Medulla oblongata (tissue), 1 donor: ENCODE results near the gene TRIM44.
"Not testable (repeated sequence)": the region's sequence is repeated elsewhere in the genome, so short reads cannot be mapped to it uniquely, and the experiment has no call there.

ENCODE experiments used
- DNase-seq: peaks from one replicate; pipeline ENCODE4 v3.0.0-alpha.2; 2015; ENCODE audit errors: extremely low spot score

The TRIM44 gene

DNA sequence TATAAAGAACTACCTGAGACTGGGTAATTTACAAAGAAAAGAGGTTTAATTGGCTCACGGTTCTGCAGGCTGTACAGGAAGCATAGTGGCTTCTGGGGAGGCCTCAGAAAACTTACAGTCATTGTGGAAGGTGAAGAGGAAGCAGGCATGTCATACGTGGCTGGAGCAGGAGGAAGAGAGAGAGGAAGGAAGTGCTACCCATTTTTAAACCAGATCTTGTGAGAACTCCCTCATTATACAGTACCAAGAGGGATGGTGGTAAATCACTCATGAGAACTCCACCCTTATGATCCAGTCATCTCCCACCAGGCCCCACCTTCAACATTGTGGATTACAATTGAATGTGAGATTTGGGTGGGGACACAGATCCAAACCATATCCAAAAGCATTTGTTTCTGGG, 53.1 kb downstream of the TRIM44 start:
- not testable (repeated sequence) for DNase-seq

GRCh38 chr11:35717043-35717442, 54.5 kb downstream of the TRIM44 start:
- DNase-seq: no peak

- DNase-seq: no peak
Observed at GRCh38 chr11:35717520-35717919, 54.9 kb downstream of the TRIM44 start.

GRCh38 chr11:35721651-35722282, 59.2 kb downstream of the TRIM44 start:
- peak; percentile 80 for DNase-seq

- no peak for DNase-seq
Observed at GRCh38 chr11:35722641-35723040, 60.1 kb downstream of the TRIM44 start.

DNA sequence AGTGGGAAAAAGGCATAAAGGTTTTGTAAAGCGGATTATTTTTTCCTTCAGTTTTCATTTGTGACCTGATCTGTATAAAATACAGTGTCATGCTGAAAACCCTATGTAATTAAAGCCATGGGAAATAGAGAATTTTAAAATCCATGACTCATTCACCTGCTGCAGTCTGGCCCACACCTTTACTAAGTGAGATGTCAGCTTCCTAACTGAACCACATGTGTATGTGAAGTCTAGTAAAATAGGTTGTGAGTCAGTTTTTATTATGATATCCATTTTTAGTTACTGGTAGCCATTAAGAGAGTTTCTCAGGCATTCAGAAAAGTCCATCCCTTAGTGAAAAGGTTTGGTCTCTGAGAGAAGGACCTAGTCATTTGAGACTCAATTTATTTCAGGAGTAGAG, 60.9 kb downstream of the TRIM44 start:
- DNase-seq: no peak

- no peak for DNase-seq
Observed at GRCh38 chr11:35723913-35724312, 61.3 kb downstream of the TRIM44 start.

GRCh38 chr11:35725885-35726284, 63.3 kb downstream of the TRIM44 start:
- no peak for DNase-seq

GRCh38 chr11:35727140-35727539, 64.6 kb downstream of the TRIM44 start:
- DNase-seq: no peak

GRCh38 chr11:35730254-35730653, 67.7 kb downstream of the TRIM44 start:
- DNase-seq: no peak

DNA sequence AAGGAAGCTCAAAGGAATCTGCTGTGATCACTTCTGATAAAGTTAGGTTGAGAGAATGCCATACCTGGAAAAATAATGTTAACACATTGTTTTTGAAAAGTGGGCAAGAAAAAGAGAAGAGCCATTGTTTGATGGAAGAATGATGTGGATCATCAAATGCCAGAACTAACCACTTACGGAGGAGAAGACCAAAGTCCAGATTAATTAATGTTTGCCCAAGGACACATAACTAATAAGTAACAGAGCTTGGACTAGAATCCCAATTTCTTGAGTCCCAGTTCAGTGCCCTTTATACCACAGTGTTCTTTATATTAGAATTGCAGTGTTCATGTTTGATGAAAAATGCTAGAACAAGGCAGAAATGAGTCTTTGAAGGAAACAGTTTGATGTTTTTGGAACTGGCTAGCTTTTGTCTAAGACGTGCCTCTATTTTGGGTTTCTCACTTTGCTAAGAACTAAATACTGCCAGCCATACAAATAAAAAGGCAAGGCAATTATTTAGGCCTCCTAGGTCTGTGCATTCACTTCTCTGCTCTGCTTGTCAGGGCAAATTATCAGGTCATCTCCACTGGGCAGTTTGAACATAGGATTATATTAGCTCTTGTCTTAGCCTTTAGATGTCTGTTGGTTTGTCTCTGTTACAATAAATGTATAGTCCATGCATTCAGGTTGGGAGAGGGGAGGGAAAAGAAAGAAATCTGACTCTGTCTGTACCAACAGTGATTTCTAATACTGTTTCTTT, 72.3 kb downstream of the TRIM44 start:
- DNase-seq: no peak

DNA sequence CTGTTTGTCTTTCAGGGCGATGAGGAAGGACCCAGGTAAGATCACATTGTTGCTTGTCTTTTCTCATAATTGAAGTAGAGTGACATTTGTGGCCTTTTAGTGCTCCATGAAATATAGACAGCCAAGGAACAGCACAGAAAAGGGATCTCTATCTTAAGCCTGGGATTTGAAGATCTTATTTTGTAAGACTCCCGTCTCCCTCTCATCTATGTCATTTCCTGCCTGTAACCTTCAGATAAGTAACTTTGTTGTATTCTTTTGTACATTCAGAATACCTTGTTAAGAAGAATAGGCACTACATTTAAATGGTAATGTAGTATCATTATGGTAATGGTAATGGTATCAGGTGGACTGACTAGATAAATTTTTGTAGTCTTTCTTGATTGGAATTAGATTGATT, 72.8 kb downstream of the TRIM44 start:
- no peak for DNase-seq

GRCh38 chr11:35735903-35736302, 73.3 kb downstream of the TRIM44 start:
- no peak for DNase-seq

GRCh38 chr11:35736952-35737351, 74.4 kb downstream of the TRIM44 start:
- no peak for DNase-seq

DNA sequence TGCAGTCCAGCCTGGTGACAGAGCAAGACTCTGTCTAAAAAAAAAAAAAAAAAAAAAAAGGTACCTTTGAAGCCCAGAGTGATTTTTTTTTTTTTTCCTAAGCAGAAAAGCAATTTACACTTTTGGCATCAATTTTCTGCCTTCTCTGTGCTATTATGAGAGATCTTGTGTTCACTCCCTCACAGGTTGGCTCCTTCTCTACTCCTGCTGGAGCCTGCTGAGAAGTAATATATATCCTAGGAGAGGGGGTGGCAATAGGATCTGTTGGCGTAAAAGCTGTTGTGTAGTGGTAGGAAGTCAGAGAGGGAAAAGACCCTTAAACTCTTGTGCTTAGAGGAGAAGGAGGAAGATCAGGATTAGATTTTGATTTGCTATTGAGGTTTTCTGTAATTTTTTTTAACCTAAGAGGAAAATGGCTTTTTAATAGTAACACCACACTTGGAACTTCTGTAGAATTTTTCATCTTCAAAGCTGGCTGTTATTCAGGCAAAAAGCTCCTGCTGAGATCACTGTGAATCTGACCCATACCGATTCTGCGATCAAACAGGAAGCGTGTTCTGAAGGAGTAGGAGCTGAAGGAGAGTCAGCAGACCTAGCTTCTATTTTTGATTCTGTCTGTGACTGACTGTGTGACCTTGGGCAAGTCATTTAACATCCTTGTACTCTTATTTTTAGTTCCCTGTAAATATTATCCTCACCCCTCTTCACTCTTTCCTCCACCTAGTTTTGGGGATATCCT, 77.7 kb downstream of the TRIM44 start:
- no peak for DNase-seq

- DNase-seq: no peak
Observed at GRCh38 chr11:35742707-35743454, 80.3 kb downstream of the TRIM44 start.

DNA sequence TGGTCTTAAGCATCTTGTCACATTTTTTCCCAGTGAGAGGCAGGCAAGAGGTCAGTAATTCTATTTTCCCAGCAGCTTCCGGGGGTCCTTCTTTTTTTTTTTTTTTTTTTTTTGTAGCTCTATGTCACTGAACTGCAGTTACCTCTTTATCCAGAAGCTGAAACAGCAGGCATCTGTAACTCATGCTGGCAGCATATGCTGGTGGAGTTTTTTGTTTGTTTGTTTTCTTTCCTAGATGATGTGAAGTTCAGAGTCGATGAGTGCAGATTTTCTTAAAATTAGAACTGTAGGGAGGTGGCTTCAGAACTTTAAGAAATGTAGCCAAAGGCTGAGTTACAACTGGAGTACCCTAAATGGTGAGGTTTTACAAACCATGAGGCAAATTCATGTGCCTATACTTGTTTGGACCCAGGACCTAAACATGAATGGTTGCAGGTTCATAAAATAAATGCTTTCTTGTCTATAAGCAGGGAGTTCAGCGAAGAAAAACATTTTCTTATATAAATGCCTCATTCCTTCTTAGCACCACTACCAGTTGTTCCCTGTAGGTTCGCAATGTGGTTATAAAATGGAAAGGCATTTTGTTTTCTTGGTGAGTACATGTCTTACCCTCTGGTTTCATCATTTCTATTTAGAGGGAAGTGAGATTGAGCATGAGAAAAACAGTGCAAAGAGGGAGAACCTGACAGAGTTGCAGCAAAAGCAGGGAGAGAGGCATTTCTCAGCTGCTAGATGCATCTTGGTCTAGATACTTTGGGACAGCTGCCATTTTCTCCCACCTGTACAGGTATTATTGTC, 84.0 kb downstream of the TRIM44 start:
- no peak for DNase-seq

DNA sequence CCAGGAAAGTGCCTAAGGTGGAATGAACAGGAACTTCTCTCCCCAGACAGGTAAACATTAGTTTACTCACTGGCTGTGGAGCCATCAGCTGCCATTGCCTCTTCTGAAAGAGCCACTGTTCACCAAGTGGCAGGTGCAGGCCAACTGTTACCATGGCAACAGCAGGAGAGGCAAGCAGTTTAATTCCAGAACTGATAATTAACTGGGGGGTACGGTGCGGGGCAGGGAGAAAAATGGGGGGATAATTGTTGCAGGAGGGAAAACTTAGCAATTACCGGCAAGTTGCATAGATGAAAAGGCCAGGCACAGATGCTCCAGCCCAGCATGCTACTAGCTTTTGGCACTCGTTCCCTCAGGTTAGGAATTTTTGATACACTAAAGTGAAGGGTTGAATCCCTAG, 85.1 kb downstream of the TRIM44 start:
- DNase-seq: peak; percentile 51

DNA sequence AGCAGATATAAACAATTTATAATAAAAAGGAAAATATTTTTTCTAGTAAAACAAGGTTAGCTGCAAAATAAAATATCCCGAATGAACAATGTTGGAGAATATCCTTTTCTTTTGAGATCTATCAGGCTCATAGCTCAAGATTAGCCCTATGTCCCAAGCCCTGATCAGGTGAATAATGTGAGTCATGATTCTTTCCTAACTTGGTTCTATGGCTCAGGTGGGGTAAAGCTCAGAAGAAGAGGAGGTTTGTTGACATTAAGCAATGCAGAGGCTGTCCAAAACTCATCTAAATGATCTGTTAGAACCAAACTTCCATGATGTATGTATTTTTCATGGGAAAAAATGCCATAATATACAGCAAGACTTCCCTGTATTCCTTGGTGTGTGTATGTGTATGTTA, 86.1 kb downstream of the TRIM44 start:
- no peak for DNase-seq

DNA sequence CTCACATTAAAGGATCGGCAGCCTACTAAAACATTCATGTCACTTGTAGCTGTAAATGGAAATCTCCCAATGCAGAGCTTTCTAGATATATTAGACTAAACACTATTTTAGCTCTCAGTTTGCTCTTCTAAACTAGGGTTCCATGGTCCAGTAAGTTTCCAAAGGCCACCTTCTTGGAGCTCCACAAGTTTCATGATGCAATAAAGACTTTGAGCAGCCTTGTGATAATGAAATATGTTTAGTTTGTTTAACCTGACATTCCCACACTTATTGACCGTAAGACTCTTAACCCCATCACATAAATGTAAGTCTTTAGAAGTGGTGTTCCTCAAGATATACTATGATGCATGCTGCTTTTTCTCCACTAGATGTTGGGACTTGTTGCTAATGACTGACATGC, 87.7 kb downstream of the TRIM44 start:
- DNase-seq: no peak

- no peak for DNase-seq
Observed at GRCh38 chr11:35750981-35751663, 88.5 kb downstream of the TRIM44 start.
